Measurements from ENCODE around the gene HSD17B7. TPM values are rescaled to one million over a fixed set of nuclear protein-coding genes. Genes with fewer than 3 reads are reported as not detected.

Gene HSD17B7
- total and polyA plus RNA-seq, 2 donors (not counting 1 experiment from before 2014, with no cell fraction given): 38.9 to 41.5 TPM

- peaks cover 0 to 9% (median 7%) of the 10 kb centered on the region in 4 experiments for H3K27me3 ChIP-seq (replicated peaks in 1 of 4; ENCODE audit: control extremely low read depth in 1 of 4, control insufficient read depth in 3 of 4, insufficient read depth in 4 of 4, low read length in 3 of 4)
- H3K79me2 ChIP-seq (ENCODE audit: control insufficient read depth, insufficient read depth, low read length): no peaks in the 10 kb centered on the region
- Mint-ChIP-seq H3K27ac (no peak overlapping the region), H3K4me1 (no peaks in the 10 kb centered on the region), H3K9me3 (ENCODE audit: insufficient read depth) (no peaks in the 10 kb centered on the region), H3K4me3 (no peak overlapping the region), H3K27me3 (peaks cover 14% of the 10 kb centered on the region)
- H4K20me1 ChIP-seq (ENCODE audit: control insufficient read depth, insufficient read depth, low read length, poor library complexity, severe bottlenecking): no peaks in the 10 kb centered on the region
- no peak overlapping the region for H3K27ac ChIP-seq (ENCODE audit: low read length in 2 of 2)
- no peak for TF ChIP-seq EZH2 (IDR thresholded peaks at IDR 0.05; ENCODE audit: borderline replicate concordance, insufficient read depth, low read depth, low read length, poor library complexity, severe bottlenecking)
- H3K4me1 ChIP-seq (ENCODE audit: control insufficient read depth in 2 of 2, insufficient read depth in 2 of 2, low read length in 2 of 2): no peaks in the 10 kb centered on the region
- H3K9me3 ChIP-seq (ENCODE audit: control extremely low read depth in 1 of 3, control insufficient read depth in 2 of 3, insufficient read depth in 1 of 3, low read length in 2 of 3): no peaks in the 10 kb centered on the region
- no peak overlapping the region for H3K9ac ChIP-seq (ENCODE audit: low read length)
- ChIA-PET POLR2A (no interaction called here), CTCF (interaction anchor here (2.3 to 5.5 kb wide), 2 partner anchors 10 to 458 kb away, joined by 12 to 37 read pairs; no protein-coding TSS in a partner anchor)
- H3K36me3 ChIP-seq (replicated peaks in 1 of 2; ENCODE audit: control extremely low read depth in 1 of 2, control insufficient read depth in 1 of 2, extremely low read depth in 1 of 2, insufficient read depth in 2 of 2, low read length in 1 of 2): no peaks in the 10 kb centered on the region
- H2AFZ ChIP-seq (ENCODE audit: insufficient read depth, low read depth, low read length, poor library complexity, severe bottlenecking): no peak overlapping the region
- ATAC-seq (ENCODE audit: low read depth) (no peak), DNase-seq (no peak)
- intact Hi-C loops (cut with micrococcal nuclease): no loop called here
- no peak overlapping the region for H3K4me2 ChIP-seq (replicated peaks; ENCODE audit: low read depth, low read length, poor library complexity, severe bottlenecking)
- H3K4me3 ChIP-seq (ENCODE audit: control extremely low read depth in 1 of 5, extremely low read depth in 1 of 5, insufficient read depth in 1 of 5, low read depth in 2 of 5, low read length in 4 of 5): no peak overlapping the region
Measured at GRCh38 chr1:162857850-162858249, 67.3 kb downstream of the HSD17B7 start.

GRCh38 chr1:162859191-162859590, 68.7 kb downstream of the HSD17B7 start:
- no peaks in the 10 kb centered on the region for H3K9me3 Mint-ChIP-seq (ENCODE audit: insufficient read depth)
- H3K9me3 ChIP-seq (ENCODE audit: control extremely low read depth in 1 of 3, control insufficient read depth in 2 of 3, insufficient read depth in 1 of 3, low read length in 2 of 3): no peaks in the 10 kb centered on the region
- no peak overlapping the region for H3K4me2 ChIP-seq (replicated peaks; ENCODE audit: low read depth, low read length, poor library complexity, severe bottlenecking)
- TF ChIP-seq EZH2 (IDR thresholded peaks at IDR 0.05; ENCODE audit: borderline replicate concordance, insufficient read depth, low read depth, low read length, poor library complexity, severe bottlenecking): no peak
- no peak for TF ChIP-seq CTCF (IDR thresholded peaks at IDR 0.05)
- ATAC-seq (ENCODE audit: low read depth): no peak
- H3K27me3 Mint-ChIP-seq: peaks cover 22% of the 10 kb centered on the region
- 89% methylated on average over 1 of the region's 1 CpG for WGBS (ENCODE audit: insufficient coverage)
- H3K27ac ChIP-seq (ENCODE audit: low read length in 2 of 2): no peak overlapping the region
- ChIA-PET CTCF (interaction anchor here (5.5 kb wide), 1 partner anchor 11 kb away, joined by 37 read pairs; no protein-coding TSS in a partner anchor), POLR2A (no interaction called here)
- H3K9ac ChIP-seq (ENCODE audit: low read length): no peak overlapping the region
- no peaks in the 10 kb centered on the region for H3K36me3 ChIP-seq (replicated peaks in 1 of 2; ENCODE audit: control extremely low read depth in 1 of 2, control insufficient read depth in 1 of 2, extremely low read depth in 1 of 2, insufficient read depth in 2 of 2, low read length in 1 of 2)
- H3K27me3 ChIP-seq (replicated peaks in 1 of 4; ENCODE audit: control extremely low read depth in 1 of 4, control insufficient read depth in 3 of 4, insufficient read depth in 4 of 4, low read length in 3 of 4): peaks cover 0 to 9% (median 7%) of the 10 kb centered on the region in 4 experiments
- H2AFZ ChIP-seq (ENCODE audit: insufficient read depth, low read depth, low read length, poor library complexity, severe bottlenecking): no peak overlapping the region
- intact Hi-C loops (cut with micrococcal nuclease): no loop called here
- DNase-seq: no peak
- H3K4me1 ChIP-seq (ENCODE audit: control insufficient read depth in 2 of 2, insufficient read depth in 2 of 2, low read length in 2 of 2): no peaks in the 10 kb centered on the region
- H3K4me3 Mint-ChIP-seq: no peak overlapping the region
- no peaks in the 10 kb centered on the region for H4K20me1 ChIP-seq (ENCODE audit: control insufficient read depth, insufficient read depth, low read length, poor library complexity, severe bottlenecking)
- H3K4me3 ChIP-seq (ENCODE audit: control extremely low read depth in 1 of 5, extremely low read depth in 1 of 5, insufficient read depth in 1 of 5, low read depth in 2 of 5, low read length in 4 of 5): no peak overlapping the region
- H3K27ac Mint-ChIP-seq: no peak overlapping the region
- H3K79me2 ChIP-seq (ENCODE audit: control insufficient read depth, insufficient read depth, low read length): no peaks in the 10 kb centered on the region
- H3K4me1 Mint-ChIP-seq: no peaks in the 10 kb centered on the region

Measured in B cell (primary cell).